ENCODE results near the gene ZNF792. TPM values are rescaled to one million over a fixed set of nuclear protein-coding genes. Genes with fewer than 3 reads are reported as not detected.

The ZNF792 gene
- total RNA-seq, 1 donor from 2014 or later, result 3.3 TPM

- no peak for DNase-seq (ENCODE audit: low read depth)
- no peak for TF ChIP-seq CTCF (conservative IDR thresholded peaks at IDR 0.05; ENCODE audit: low read depth, low read length)
- no peak overlapping the region for H3K4me3 ChIP-seq (ENCODE audit: low read depth, low read length)
Observed at GRCh38 chr19:34910770-34911169, 53.3 kb downstream of the ZNF792 start.

Other genes with a start within 250 kb of the ZNF792 start
- gene ZNF181, start 230.0 kb downstream of the ZNF792 start, total RNA-seq, result 5.1 and 5.6 TPM in 2 replicates
- gene ZNF599, start 191.0 kb downstream of the ZNF792 start, total RNA-seq, result 4.0 and 5.7 TPM in 2 replicates
- gene ZNF30, start 37.3 kb downstream of the ZNF792 start, total RNA-seq, result 0.87 and 1.2 TPM in 2 replicates
- 55.0 and 67.7 TPM in 2 replicates for gene GRAMD1A, start 36.1 kb upstream of the ZNF792 start, total RNA-seq
- gene SCN1B, start 66.2 kb upstream of the ZNF792 start, total RNA-seq, result 1.3 and 1.5 TPM in 2 replicates
- gene HPN, start 77.5 kb upstream of the ZNF792 start, total RNA-seq, result 2.0 TPM in 1 of 2 replicates, not detected in the other
- gene FXYD3, start 151.6 kb upstream of the ZNF792 start, total RNA-seq, result 1.0 TPM in 1 of 2 replicates, not detected in the other
- gene LGI4, start 170.8 kb upstream of the ZNF792 start, total RNA-seq, result not detected in 2 replicates
- not detected in 2 replicates for gene FXYD1, start 174.6 kb upstream of the ZNF792 start, total RNA-seq
- not detected in 2 replicates for gene FXYD7, start 179.0 kb upstream of the ZNF792 start, total RNA-seq
- 107 and 167 TPM in 2 replicates for gene FXYD5, start 190.5 kb upstream of the ZNF792 start, total RNA-seq

Measured in epithelial cell of proximal tubule (primary cell).